ENCODE measurements around the gene SLC1A7.
"Not testable (repeated sequence)": the region's sequence is repeated elsewhere in the genome, so short reads cannot be mapped to it uniquely, and the experiment has no call there.

Gene SLC1A7

GRCh38 chr1:53142226-53142853 is at the start of gene SLC1A7:
TSS of gene SLC1A7 (minus strand) at chr1:53142638. CDS start at chr1:53142449, 189 bp downstream.
- POLR2A ChIA-PET = no interaction called here
- DNase-seq (ENCODE audit: extremely low spot score) = no peak
- CTCF ChIA-PET = no interaction called here
- TF ChIP-seq CTCF (IDR thresholded peaks at IDR 0.05; ENCODE audit: control extremely low read depth, extremely low read depth, low read depth, missing control alignments) = no peak

- no peak for DNase-seq (ENCODE audit: extremely low spot score)
- TF ChIP-seq CTCF (IDR thresholded peaks at IDR 0.05; ENCODE audit: control extremely low read depth, extremely low read depth, low read depth, missing control alignments) = no peak
- CTCF ChIA-PET = interaction anchor here (10.8 kb wide), 1 partner anchor 7 kb away, joined by 124 read pairs; no protein-coding TSS in a partner anchor
- POLR2A ChIA-PET = interaction anchor here (0.6 kb wide), 1 partner anchor 1036 kb away, joined by 11 read pairs; no protein-coding TSS in a partner anchor
These were observed 47.8 kb upstream of the SLC1A7 start for GRCh38 chr1:53190210-53190611.

- no peak for DNase-seq (ENCODE audit: extremely low spot score)
- no peak for TF ChIP-seq CTCF (IDR thresholded peaks at IDR 0.05; ENCODE audit: control extremely low read depth, extremely low read depth, low read depth, missing control alignments)
- ChIA-PET POLR2A (no interaction called here), CTCF (interaction anchor here (10.8 kb wide), 1 partner anchor 6 kb away, joined by 124 read pairs; no protein-coding TSS in a partner anchor)
These were observed 46.6 kb upstream of the SLC1A7 start for GRCh38 chr1:53189061-53189460.

GRCh38 chr1:53188099-53188498 is 45.7 kb upstream of the SLC1A7 start:
- POLR2A ChIA-PET = no interaction called here
- no peak for DNase-seq (ENCODE audit: extremely low spot score)
- CTCF ChIA-PET = no interaction called here
- TF ChIP-seq CTCF (IDR thresholded peaks at IDR 0.05; ENCODE audit: control extremely low read depth, extremely low read depth, low read depth, missing control alignments) = no peak

- no peak for TF ChIP-seq CTCF (IDR thresholded peaks at IDR 0.05; ENCODE audit: control extremely low read depth, extremely low read depth, low read depth, missing control alignments)
- ChIA-PET POLR2A (no interaction called here), CTCF (interaction anchor here (2.2 to 9.8 kb wide), 3 partner anchors 7 to 14 kb away, joined by 5 to 124 read pairs (median 7); partner anchors contain the start of gene CPT2)
- no peak for DNase-seq (ENCODE audit: extremely low spot score)
These were observed 45.0 kb upstream of the SLC1A7 start for GRCh38 chr1:53187401-53187800.

GRCh38 chr1:53186533-53186932 is 44.1 kb upstream of the SLC1A7 start:
- no peak for DNase-seq (ENCODE audit: extremely low spot score)
- CTCF ChIA-PET = interaction anchor here (0.9 to 9.8 kb wide), 7 partner anchors 7 to 292 kb away, joined by 3 to 124 read pairs (median 5); partner anchors contain the start of gene CPT2
- POLR2A ChIA-PET = no interaction called here
- no peak for TF ChIP-seq CTCF (IDR thresholded peaks at IDR 0.05; ENCODE audit: control extremely low read depth, extremely low read depth, low read depth, missing control alignments)

GRCh38 chr1:53185955-53186297 is 43.5 kb upstream of the SLC1A7 start:
- POLR2A ChIA-PET; DNase-seq (ENCODE audit: extremely low spot score): not testable (repeated sequence)
- CTCF ChIA-PET = interaction anchor here (0.9 to 9.8 kb wide), 8 partner anchors 8 to 291 kb away, joined by 3 to 124 read pairs (median 4); partner anchors contain the start of gene CPT2
